GM23248 (cell line): ENCODE results near the gene MYO9A.
"Not testable (repeated sequence)": the region's sequence is repeated elsewhere in the genome, so short reads cannot be mapped to it uniquely, and the experiment has no call there.

ENCODE experiments used
- EZH2 ChIP-seq: fragments of 200-600 bp; sonication (generic); IDR thresholded peaks from 2 replicates; pipeline ENCODE4 v1.6.1; 2018; ENCODE audit warnings: antibody characterized with exemption, mild to moderate bottlenecking; ENCODE audit not compliant: insufficient read depth, poor library complexity, severe bottlenecking
- EZH2phosphoT487 ChIP-seq: fragments of 200-600 bp; sonication (generic); IDR thresholded peaks from 2 replicates; pipeline ENCODE4 v1.6.1; 2018; ENCODE audit warnings: antibody characterized with exemption, moderate library complexity, mild to moderate bottlenecking, low read depth; ENCODE audit not compliant: insufficient read depth

GRCh38 chr15:72056217-72056616 lies 61.7 kb downstream of the MYO9A start:
- not testable (repeated sequence) for TF ChIP-seq EZH2, EZH2phosphoT487
